Endodermal cell (in vitro differentiated cells): ENCODE measurements around the gene NAT8L. TPM values are rescaled to one million over a fixed set of nuclear protein-coding genes. Genes with fewer than 3 reads are reported as not detected.

Experiments used
- DNase-seq: peaks from one replicate; pipeline ENCODE4 v3.0.0-alpha.2; 2017
- H3K27ac ChIP-seq: 2 replicates; pipeline ENCODE4 v1.5.1; 2013; ENCODE audit warnings: mild to moderate bottlenecking, low read depth, low read length, moderate library complexity
- H3K27me3 ChIP-seq: 2 replicates; pipeline ENCODE4 v1.6.1; 2013; ENCODE audit warnings: mild to moderate bottlenecking, low read length, moderate library complexity; ENCODE audit not compliant: insufficient read depth, control insufficient read depth, poor library complexity, severe bottlenecking
- H3K36me3 ChIP-seq: 2 replicates; pipeline ENCODE4 v1.7.0; 2013; ENCODE audit warnings: mild to moderate bottlenecking, low read length, moderate library complexity; ENCODE audit not compliant: control insufficient read depth, insufficient read depth
- H3K4me1 ChIP-seq: one replicate; pipeline ENCODE4 v1.7.0; 2013; ENCODE audit warnings: low read length; ENCODE audit not compliant: control insufficient read depth, insufficient read depth
- H3K4me3 ChIP-seq: 2 replicates; pipeline ENCODE4 v1.5.1; 2013; ENCODE audit warnings: mild to moderate bottlenecking, low read length, moderate library complexity
- H3K9ac ChIP-seq: 2 replicates; pipeline ENCODE4 v1.6.1; 2013; ENCODE audit warnings: mild to moderate bottlenecking, low read length, moderate library complexity; ENCODE audit not compliant: poor library complexity, severe bottlenecking; ENCODE audit errors: extremely low read depth
- H3K9me3 ChIP-seq: 2 replicates; pipeline ENCODE4 v1.6.1; 2013; ENCODE audit warnings: mild to moderate bottlenecking, low read length, moderate library complexity; ENCODE audit not compliant: control insufficient read depth
- H3K27ac Mint-ChIP-seq: 2 replicates; pipeline ENCODE4 v1.8.0; 2020; ENCODE audit warnings: mixed read lengths
- H3K27me3 Mint-ChIP-seq: 2 replicates; pipeline ENCODE4 v1.8.0; 2021; ENCODE audit warnings: mild to moderate bottlenecking, mixed read lengths; ENCODE audit not compliant: insufficient read depth
- H3K36me3 Mint-ChIP-seq: 2 replicates; pipeline ENCODE4 v1.8.0; 2020; ENCODE audit warnings: low read depth, mixed read lengths
- H3K4me1 Mint-ChIP-seq: 2 replicates; pipeline ENCODE4 v1.8.0; 2020; ENCODE audit warnings: mixed read lengths
- H3K4me3 Mint-ChIP-seq: 2 replicates; pipeline ENCODE4 v1.8.0; 2020; ENCODE audit warnings: mild to moderate bottlenecking, moderate library complexity, mixed read lengths
- H3K9me3 Mint-ChIP-seq: 2 replicates; pipeline ENCODE4 v1.8.0; 2020; ENCODE audit warnings: mild to moderate bottlenecking, mixed read lengths
- WGBS, 2 experiments: methylation state at CpG; one replicate each; pipeline versions ENCODE4 v1.1.5 to v1.1.7; 2013; ENCODE audit warnings: missing lambda C conversion rate in 2 of 2, mixed read lengths in 1 of 2; ENCODE audit not compliant: insufficient coverage in 1 of 2, insufficient read length in 1 of 2; 5-methylcytosine and 5-hydroxymethylcytosine counted together
- total RNA-seq, 2 donors: library from RNA; stranded (reverse); fragmentation: NEBNext Ultra II Directional in 1 of 2; extraction: Animal tissue kit (Norgen Biotek cat#: 25700) in 1 of 2; gene quantifications; 2 replicates in 1 of 2; 3 replicates in 1 of 2; pipeline ENCODE4 v1.2.1, GENCODE V29; 2021
- TF ChIP-seq, protein P1 (sequence below): fragments of 200-600 bp; sonication (generic); conservative IDR thresholded peaks from 2 replicates; pipeline ENCODE4 v1.5.0; 2021; ENCODE audit warnings: antibody characterized with exemption, mild to moderate bottlenecking

Gene NAT8L
- total RNA-seq, 2 donors from 2014 or later = 5.0 to 6.4 TPM

GRCh38 chr4:2042204-2042946 lies 16.8 kb upstream of the NAT8L start:
- DNase-seq = peak; percentile 72

GRCh38 chr4:2042947-2043395 lies 16.2 kb upstream of the NAT8L start:
- H3K4me3 Mint-ChIP-seq = peak overlapping the region; percentile 68
- H3K27me3 Mint-ChIP-seq = peaks cover 44% of the 10 kb centered on the region
- no peak overlapping the region for H3K9ac ChIP-seq
- no peaks in the 10 kb centered on the region for H3K9me3 Mint-ChIP-seq
- H3K9me3 ChIP-seq = no peaks in the 10 kb centered on the region
- H3K4me1 Mint-ChIP-seq = no peaks in the 10 kb centered on the region
- WGBS, 2 experiments = 88 to 100% methylated on average over 1 to 8 of the region's 8 CpGs
- peak overlapping the region; percentile 60 for H3K4me3 ChIP-seq
- no peak overlapping the region for H3K27ac ChIP-seq
- H3K36me3 ChIP-seq = no peaks in the 10 kb centered on the region
- H3K4me1 ChIP-seq = no peaks in the 10 kb centered on the region
- no peak overlapping the region for H3K27ac Mint-ChIP-seq
- peaks cover 42% of the 10 kb centered on the region for H3K27me3 ChIP-seq
- no peak for DNase-seq
- TF ChIP-seq, protein P1, sequence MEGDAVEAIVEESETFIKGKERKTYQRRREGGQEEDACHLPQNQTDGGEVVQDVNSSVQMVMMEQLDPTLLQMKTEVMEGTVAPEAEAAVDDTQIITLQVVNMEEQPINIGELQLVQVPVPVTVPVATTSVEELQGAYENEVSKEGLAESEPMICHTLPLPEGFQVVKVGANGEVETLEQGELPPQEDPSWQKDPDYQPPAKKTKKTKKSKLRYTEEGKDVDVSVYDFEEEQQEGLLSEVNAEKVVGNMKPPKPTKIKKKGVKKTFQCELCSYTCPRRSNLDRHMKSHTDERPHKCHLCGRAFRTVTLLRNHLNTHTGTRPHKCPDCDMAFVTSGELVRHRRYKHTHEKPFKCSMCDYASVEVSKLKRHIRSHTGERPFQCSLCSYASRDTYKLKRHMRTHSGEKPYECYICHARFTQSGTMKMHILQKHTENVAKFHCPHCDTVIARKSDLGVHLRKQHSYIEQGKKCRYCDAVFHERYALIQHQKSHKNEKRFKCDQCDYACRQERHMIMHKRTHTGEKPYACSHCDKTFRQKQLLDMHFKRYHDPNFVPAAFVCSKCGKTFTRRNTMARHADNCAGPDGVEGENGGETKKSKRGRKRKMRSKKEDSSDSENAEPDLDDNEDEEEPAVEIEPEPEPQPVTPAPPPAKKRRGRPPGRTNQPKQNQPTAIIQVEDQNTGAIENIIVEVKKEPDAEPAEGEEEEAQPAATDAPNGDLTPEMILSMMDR = no peak
- H3K36me3 Mint-ChIP-seq = peaks cover 4% of the 10 kb centered on the region

More at GRCh38 chr4:2042204-2042946, 16.8 kb upstream of the NAT8L start:
- 0 to 4% methylated on average over 10 to 77 of the region's 80 CpGs for WGBS, 2 experiments
- TF ChIP-seq, protein P1 = peak; percentile 10
- no peaks in the 10 kb centered on the region for H3K36me3 ChIP-seq
- H3K9me3 ChIP-seq = no peaks in the 10 kb centered on the region
- H3K27me3 Mint-ChIP-seq = peaks cover 44% of the 10 kb centered on the region
- H3K36me3 Mint-ChIP-seq = peaks cover 4% of the 10 kb centered on the region
- H3K4me1 ChIP-seq = no peaks in the 10 kb centered on the region
- H3K4me3 ChIP-seq = peak overlapping the region; percentile 60
- H3K9ac ChIP-seq = no peak overlapping the region
- peaks cover 42% of the 10 kb centered on the region for H3K27me3 ChIP-seq
- H3K27ac ChIP-seq = no peak overlapping the region
- H3K9me3 Mint-ChIP-seq = no peaks in the 10 kb centered on the region
- peak overlapping the region; percentile 68 for H3K4me3 Mint-ChIP-seq
- H3K4me1 Mint-ChIP-seq = no peaks in the 10 kb centered on the region
- no peak overlapping the region for H3K27ac Mint-ChIP-seq

DNA sequence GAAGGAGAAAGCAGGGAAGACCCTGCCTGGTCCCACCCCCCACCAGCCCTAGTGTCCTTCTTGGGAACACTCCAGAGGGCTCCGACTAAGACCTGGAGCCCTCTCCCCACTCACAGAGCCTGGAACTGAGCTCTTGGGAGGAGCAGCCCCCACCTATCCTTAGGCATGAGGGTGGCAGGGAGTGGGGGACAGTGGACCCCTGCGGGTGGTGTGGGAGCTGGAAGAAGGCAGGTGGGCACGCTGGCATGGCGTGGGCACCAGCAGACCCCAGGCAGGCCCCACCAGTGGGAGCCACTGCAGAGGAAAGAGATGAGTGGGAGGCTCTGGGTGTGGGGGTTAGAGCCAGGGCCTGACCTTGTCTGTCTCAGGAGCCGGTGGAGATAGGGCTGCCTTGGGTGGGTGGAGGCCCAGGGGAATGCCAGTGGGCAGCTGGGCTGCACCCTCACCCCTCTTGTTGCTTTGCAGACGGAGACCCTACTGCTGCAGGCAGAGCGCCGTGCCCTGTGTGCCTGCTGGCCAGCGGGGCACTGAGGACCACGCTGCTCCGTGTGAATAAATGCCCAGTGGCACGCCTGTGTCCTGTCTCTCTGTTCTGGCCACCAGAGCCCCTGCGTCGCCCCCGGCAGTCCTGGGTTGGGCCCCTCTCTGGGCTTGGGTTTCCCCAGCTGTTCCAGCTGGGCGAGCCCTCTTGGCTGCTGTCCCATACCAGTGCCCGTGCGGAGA lies 15.6 kb upstream of the NAT8L start:
- H3K4me1 ChIP-seq = no peaks in the 10 kb centered on the region
- no peak overlapping the region for H3K9ac ChIP-seq
- Mint-ChIP-seq H3K4me1 (no peaks in the 10 kb centered on the region), H3K9me3 (no peaks in the 10 kb centered on the region), H3K4me3 (peak overlapping the region; percentile 68), H3K27me3 (peaks cover 40% of the 10 kb centered on the region), H3K27ac (no peak overlapping the region), H3K36me3 (peaks cover 4% of the 10 kb centered on the region)
- no peak for DNase-seq
- H3K4me3 ChIP-seq = no peak overlapping the region
- no peak overlapping the region for H3K27ac ChIP-seq
- H3K36me3 ChIP-seq = no peaks in the 10 kb centered on the region
- H3K9me3 ChIP-seq = no peaks in the 10 kb centered on the region
- TF ChIP-seq, protein P1 = no peak
- WGBS, 2 experiments = 97 to 100% methylated on average over 4 to 18 of the region's 18 CpGs
- H3K27me3 ChIP-seq = peaks cover 38% of the 10 kb centered on the region
